Hematopoietic multipotent progenitor cell treated with erythropoietin and hydrocortisone succinate and interleukin-3 and kit ligand, for 4 days (in vitro differentiated cells): ENCODE results near the gene KLHL17.

Experiments used
- DNase-seq: peaks from one replicate; pipeline ENCODE4 v3.0.0-alpha.2; 2015

KLHL17 gene

DNA sequence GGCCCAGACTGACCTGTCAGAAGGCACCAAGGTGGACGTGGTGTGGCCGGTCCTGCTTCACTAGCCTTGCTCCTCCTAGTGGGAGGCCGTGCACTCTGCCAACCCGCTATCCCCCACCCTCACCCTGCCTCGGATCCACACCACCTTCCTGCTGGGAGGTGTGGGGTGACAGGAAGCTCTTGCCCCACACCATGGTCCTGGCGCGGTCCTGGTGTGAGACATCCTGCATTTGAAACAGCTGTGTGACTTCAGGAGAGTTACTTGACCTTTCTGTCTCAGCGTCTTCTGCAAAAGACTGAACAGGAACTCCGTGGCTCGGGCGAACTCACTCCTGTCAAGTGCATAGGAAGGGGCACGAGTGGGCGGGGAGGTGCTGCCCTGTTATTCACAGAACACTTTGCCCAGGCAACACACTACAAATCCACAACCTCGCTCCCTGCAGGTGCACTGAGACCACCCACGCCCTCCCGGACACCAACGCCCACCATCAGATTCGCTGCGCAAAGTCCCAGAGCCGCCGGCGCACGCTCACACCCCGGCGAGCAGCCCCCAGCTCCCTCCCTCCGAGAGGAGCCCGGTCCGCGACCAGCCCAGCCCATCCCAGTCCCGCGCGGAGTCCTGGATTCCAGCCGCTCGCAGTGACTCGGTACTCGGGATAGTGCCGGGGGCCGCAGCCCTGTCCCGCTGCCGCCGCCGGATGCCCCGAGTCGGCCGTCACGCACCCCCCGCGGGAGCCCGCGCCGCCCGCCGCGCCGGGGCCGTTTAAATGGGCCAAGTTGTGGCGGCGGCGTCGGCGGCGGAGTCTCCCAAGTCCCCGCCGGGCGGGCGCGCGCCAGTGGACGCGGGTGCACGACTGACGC is 37.0 kb upstream of the KLHL17 start, which contains the start of gene SAMD11:
SAMD11 (plus strand) TSS at position 793 of the 860 bp plus-strand sequence. CDS start 509 bp downstream, outside the sequence.
- peak; percentile 86 for DNase-seq

- no peak for DNase-seq
Measured at GRCh38 chr1:923991-924655, 36.3 kb upstream of the KLHL17 start.

- DNase-seq = peak; percentile 49
Measured at GRCh38 chr1:924656-925560, 35.5 kb upstream of the KLHL17 start.

- DNase-seq = no peak
Measured at GRCh38 chr1:925561-926421, 34.6 kb upstream of the KLHL17 start.

GRCh38 chr1:927234-927633 is 33.1 kb upstream of the KLHL17 start:
- no peak for DNase-seq

GRCh38 chr1:927748-928147 is 32.6 kb upstream of the KLHL17 start:
- no peak for DNase-seq

GRCh38 chr1:928825-929661 is 31.3 kb upstream of the KLHL17 start:
- peak; percentile 41 for DNase-seq

GRCh38 chr1:929712-930632 is 30.4 kb upstream of the KLHL17 start:
- DNase-seq = no peak

DNA sequence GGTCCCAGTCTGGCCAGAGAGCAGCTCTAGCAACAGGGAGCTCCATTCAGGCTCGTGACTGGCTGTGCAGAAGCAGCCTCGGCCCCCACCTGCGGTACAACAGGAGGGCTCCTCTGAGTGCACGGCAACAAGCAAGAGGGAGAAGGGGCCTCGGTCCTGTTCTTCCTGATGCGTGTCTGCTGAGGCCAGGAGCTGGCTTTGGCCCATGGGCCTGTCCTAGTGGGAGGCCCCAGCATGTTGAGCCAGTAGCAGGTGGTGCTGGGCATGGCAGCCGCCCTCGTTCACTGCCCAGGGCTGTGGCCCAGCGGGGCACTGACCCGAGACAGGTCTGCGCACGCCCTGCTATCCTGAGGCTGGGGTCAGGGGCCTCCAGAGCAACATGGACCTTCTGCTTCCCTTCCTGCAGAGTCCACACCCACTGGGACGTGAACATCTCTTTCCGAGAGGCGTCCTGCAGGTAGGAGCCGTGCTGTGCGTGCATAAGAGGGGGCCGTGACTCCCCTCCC is 29.7 kb upstream of the KLHL17 start:
- DNase-seq = no peak

DNA sequence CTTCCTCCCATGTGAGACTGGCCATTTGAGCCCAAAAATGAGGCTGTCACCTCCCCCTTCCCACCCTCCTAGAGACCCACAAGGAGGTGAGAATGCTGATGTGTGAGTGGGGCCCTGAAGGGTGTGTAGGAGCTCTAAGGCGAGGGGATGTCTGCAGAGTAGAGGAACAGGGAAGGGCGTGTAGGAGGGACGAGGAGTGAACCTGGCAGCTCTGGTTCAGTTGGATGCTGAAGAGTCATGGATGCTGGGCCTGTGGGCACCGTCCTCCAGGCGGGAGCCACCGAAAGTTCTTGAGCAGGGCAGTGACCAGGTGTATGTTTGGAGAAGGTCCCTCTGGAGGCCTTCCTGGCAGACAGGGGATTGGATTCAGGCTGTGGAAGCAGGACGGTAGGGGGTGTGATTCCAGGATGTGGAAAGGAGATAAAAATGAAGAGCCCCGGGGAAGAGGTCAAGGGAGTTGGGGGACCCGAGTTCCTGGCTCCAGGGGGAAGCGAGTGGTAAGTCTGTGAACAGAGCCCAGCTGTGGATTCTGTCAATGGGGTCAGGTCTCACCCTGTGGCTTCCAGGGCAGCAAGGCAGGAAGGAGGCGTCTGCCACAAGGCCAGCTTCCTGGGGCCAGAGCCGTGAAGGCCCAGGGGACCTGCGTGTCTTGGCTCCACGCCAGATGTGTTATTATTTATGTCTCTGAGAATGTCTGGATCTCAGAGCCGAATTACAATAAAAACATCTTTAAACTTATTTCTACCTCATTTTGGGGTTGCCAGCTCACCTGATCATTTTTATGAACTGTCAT is 28.8 kb upstream of the KLHL17 start:
- DNase-seq = no peak

- no peak for DNase-seq
Measured at GRCh38 chr1:932173-932510, 28.2 kb upstream of the KLHL17 start.

DNA sequence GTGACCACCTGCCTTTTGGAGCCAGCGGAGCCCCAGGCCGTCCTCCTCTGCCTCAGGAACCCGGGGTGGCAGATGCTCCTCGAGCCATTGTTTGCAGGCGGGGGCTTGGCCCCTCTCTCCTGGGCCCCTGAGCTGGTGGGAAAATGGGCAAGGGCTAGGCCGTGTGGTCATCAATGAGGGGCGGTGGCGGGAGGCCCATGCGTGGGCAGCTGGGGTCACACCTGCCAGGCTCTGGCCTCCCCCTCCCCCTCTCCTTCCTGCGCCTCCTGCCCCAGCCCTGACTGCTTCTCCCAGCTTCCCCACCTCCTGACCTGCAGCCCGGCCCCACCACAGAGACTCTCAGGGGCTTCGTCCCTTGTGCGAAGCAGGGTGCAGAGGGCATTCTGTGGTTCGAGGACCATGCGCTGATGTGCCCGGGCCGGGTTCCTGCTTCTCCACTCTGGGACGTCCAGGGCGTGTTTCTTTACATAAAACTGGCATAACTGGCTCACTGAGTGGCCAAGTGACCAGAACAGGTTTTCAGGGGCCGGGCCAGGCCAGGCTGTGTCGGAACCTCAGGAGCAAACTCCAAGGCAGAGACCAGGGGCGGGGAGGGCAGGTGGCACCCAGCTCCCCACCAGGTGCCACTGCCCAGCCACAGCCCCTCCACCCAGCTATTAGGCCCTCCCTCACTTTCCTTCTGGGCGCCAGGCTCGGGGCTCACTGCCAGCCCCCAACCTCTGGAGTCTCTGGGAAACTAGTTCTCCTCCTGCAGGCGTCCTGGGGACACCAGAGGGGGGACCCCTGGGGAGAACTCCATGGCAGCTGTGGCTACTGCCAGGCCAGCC is 27.4 kb upstream of the KLHL17 start:
- DNase-seq = no peak

DNA sequence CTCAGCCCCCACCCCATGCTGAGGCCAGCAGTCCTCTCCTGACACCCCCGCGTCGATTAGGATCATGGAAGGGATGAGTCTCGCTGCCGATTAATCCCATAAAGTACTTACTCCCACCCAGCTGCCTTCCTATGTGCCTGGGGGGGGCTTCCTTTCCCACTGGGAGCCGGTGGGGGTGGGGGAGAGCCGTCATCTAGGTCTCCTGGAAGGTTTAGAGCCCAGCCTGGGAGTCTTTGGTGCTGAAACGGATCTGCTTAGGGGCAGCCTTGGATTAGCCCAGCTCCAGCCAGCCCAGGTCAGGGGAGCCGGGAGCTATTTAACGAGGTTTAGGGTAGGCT is 26.8 kb upstream of the KLHL17 start:
- DNase-seq = no peak

DNA sequence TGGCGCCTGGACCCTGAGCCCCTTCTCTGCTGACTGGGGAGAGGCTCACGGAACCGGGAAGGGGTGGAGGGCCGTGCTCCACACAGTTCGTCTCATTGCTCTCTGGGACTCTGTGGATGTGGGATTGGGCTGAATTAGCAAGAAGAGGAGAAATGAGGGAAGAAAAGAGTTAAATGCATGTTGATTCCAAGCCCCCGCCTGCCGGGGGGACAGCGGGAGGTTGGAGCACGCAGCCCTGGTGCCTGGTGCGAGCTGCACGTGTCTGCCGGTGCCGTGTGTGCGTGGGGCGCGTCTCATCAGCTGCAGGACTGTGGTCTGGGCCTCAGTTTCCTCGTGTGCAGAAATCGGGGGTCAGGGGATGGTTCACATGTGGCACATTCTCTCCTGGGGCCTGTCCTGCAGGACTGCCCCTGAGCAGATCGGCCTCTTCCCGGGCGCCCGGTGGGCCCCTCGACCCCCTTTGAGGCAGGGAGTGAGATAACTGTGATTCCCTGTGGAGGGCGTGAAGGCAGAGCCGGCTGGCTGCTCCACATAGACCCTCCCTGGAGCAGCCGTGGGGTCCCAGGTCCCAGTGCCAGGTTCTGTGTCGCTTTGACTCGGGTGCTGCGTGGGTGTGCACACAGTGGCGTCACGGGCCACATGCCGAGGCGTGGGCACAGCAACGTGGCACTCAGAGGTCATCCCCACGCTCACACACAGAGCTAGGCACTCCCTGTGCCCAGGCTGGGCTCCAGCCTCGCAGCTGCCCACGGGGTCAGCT is 25.2 kb upstream of the KLHL17 start:
- no peak for DNase-seq

DNA sequence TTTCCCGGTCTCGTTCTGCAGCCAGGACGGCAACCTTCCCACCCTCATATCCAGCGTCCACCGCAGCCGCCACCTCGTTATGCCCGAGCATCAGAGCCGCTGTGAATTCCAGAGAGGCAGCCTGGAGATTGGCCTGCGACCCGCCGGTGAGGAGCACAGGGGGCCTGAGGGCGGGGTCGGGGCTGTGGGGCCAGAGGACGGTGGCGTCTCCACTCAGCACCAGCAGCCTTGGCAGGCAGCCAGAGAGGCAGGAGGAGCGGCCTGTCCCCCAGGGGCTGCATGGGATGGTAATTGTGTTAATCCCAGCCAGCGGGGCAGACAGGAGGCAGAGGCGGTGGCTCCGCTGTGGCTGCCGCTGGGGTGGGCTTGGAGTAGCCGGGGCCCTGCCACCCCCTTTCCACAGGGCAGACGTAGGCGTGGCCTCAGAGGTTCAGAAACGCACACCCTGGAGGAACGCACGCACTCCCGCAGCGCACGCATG is 24.6 kb upstream of the KLHL17 start:
- peak; percentile 44 for DNase-seq

- no peak for DNase-seq
Measured at GRCh38 chr1:936348-937264, 23.8 kb upstream of the KLHL17 start.
